GM23338 (cell line): ENCODE results near the gene ZNF202. TPM values are rescaled to one million over a fixed set of nuclear protein-coding genes. Genes with fewer than 3 reads are reported as not detected.

Source experiments
- ATAC-seq: fragments of 200-7000 bp; cut with Tn5 transposase; 3 replicates; pipeline ENCODE4 v1.9.1; 2020
- DNase-seq: peaks from one replicate; pipeline ENCODE4 v3.0.0-alpha.2; 2015; ENCODE audit warnings: low spot score
- H2AFZ ChIP-seq: fragments of 200-600 bp; sonication (generic); 2 replicates; pipeline ENCODE4 v1.8.0; 2016; ENCODE audit warnings: antibody characterized with exemption, mild to moderate bottlenecking, moderate library complexity
- H3F3A ChIP-seq: fragments of 200-600 bp; sonication (generic); replicated peaks from 2 replicates; pipeline ENCODE4 v1.8.0; 2017; ENCODE audit warnings: antibody characterized with exemption, mixed run types, low read depth
- H3K27ac ChIP-seq: fragments of 200-600 bp; sonication (generic); 2 replicates; pipeline ENCODE4 v1.6.1; 2016; ENCODE audit warnings: low read depth
- H3K27me3 ChIP-seq: fragments of 200-600 bp; sonication (generic); 2 replicates; pipeline ENCODE4 v1.8.0; 2016; ENCODE audit warnings: mild to moderate bottlenecking, mixed run types, moderate library complexity; ENCODE audit not compliant: insufficient read depth
- H3K36me3 ChIP-seq: fragments of 200-600 bp; sonication (generic); 2 replicates; pipeline ENCODE4 v1.8.0; 2016; ENCODE audit warnings: mild to moderate bottlenecking; ENCODE audit not compliant: insufficient read depth
- H3K4me1 ChIP-seq: fragments of 200-600 bp; sonication (generic); 2 replicates; pipeline ENCODE4 v1.8.0; 2016; ENCODE audit warnings: mild to moderate bottlenecking, moderate library complexity; ENCODE audit not compliant: insufficient read depth
- H3K4me2 ChIP-seq: fragments of 200-600 bp; sonication (generic); 2 replicates; pipeline ENCODE4 v1.7.1; 2017; ENCODE audit warnings: mixed run types
- H3K4me3 ChIP-seq: fragments of 200-600 bp; sonication (generic); 2 replicates; pipeline ENCODE4 v1.6.1; 2016; ENCODE audit warnings: mixed run types
- H3K79me2 ChIP-seq: fragments of 200-600 bp; sonication (generic); replicated peaks from 2 replicates; pipeline ENCODE4 v1.8.0; 2017; ENCODE audit warnings: mild to moderate bottlenecking; ENCODE audit not compliant: insufficient read depth
- H3K9me2 ChIP-seq: fragments of 200-600 bp; sonication (generic); 2 replicates; pipeline ENCODE4 v1.8.0; 2017; ENCODE audit not compliant: insufficient read depth
- H4K20me1 ChIP-seq: fragments of 200-600 bp; sonication (generic); replicated peaks from 2 replicates; pipeline ENCODE4 v1.8.0; 2017; ENCODE audit warnings: mild to moderate bottlenecking; ENCODE audit not compliant: insufficient read depth
- H3K27ac Mint-ChIP-seq: 2 replicates; pipeline ENCODE4 v1.8.0; 2020; ENCODE audit warnings: inconsistent platforms, mild to moderate bottlenecking, moderate library complexity, mixed read lengths
- H3K27me3 Mint-ChIP-seq: 3 replicates; pipeline ENCODE4 v1.8.0; 2022; ENCODE audit warnings: low read depth, mild to moderate bottlenecking, moderate library complexity, mixed read lengths, inconsistent platforms; ENCODE audit not compliant: insufficient read depth, poor library complexity
- H3K36me3 Mint-ChIP-seq: 3 replicates; pipeline ENCODE4 v1.8.0; 2021; ENCODE audit warnings: low read depth, mild to moderate bottlenecking, inconsistent platforms, moderate library complexity, mixed read lengths
- H3K4me1 Mint-ChIP-seq: 3 replicates; pipeline ENCODE4 v1.8.0; 2020; ENCODE audit warnings: mild to moderate bottlenecking, inconsistent platforms, mixed read lengths
- H3K4me3 Mint-ChIP-seq: 3 replicates; pipeline ENCODE4 v1.8.0; 2021; ENCODE audit warnings: moderate library complexity, mild to moderate bottlenecking, inconsistent platforms, mixed read lengths
- H3K9me3 Mint-ChIP-seq: 3 replicates; pipeline ENCODE4 v1.8.0; 2020; ENCODE audit warnings: moderate library complexity, mild to moderate bottlenecking, inconsistent platforms, mixed read lengths
- CREB1 ChIP-seq: fragments of 250-450 bp; sonication (Bioruptor Pico); IDR thresholded peaks from 2 replicates; pipeline ENCODE4 v1.5.0; 2020; ENCODE audit warnings: low read depth, mild to moderate bottlenecking, moderate library complexity
- EZH2 ChIP-seq: fragments of 200-600 bp; sonication (generic); IDR thresholded peaks from one replicate; pipeline ENCODE4 v1.8.0; 2017; ENCODE audit warnings: antibody characterized with exemption, mild to moderate bottlenecking, low read depth; ENCODE audit not compliant: unreplicated experiment
- EZH2phosphoT487 ChIP-seq: fragments of 200-600 bp; sonication (generic); IDR thresholded peaks from one replicate; pipeline ENCODE4 v1.8.1; 2018; ENCODE audit warnings: antibody characterized with exemption; ENCODE audit not compliant: unreplicated experiment
- JUNB ChIP-seq: IDR thresholded peaks from one replicate; pipeline ENCODE4 v1.6.1; 2016; ENCODE audit warnings: antibody characterized with exemption; ENCODE audit not compliant: unreplicated experiment
- NANOG ChIP-seq: IDR thresholded peaks from 2 replicates; pipeline ENCODE4 v1.6.1; 2016; ENCODE audit warnings: antibody characterized with exemption, borderline replicate concordance
- POLR2AphosphoS5 ChIP-seq: IDR thresholded peaks from 2 replicates; pipeline ENCODE4 v1.6.1; 2016; ENCODE audit warnings: antibody characterized with exemption, low read depth
- STAT1 ChIP-seq: IDR thresholded peaks from one replicate; pipeline ENCODE4 v1.6.1; 2016; ENCODE audit warnings: antibody characterized with exemption; ENCODE audit not compliant: unreplicated experiment
- ZNF114 ChIP-seq: fragments of 250-450 bp; sonication (Bioruptor Pico); IDR thresholded peaks from 2 replicates; pipeline ENCODE4 v1.5.0; 2020; ENCODE audit warnings: mild to moderate bottlenecking, moderate library complexity
- ZNF331 ChIP-seq: fragments of 250-450 bp; sonication (Bioruptor Pico); IDR thresholded peaks from 2 replicates; pipeline ENCODE4 v1.5.0; 2020; ENCODE audit warnings: low read depth, mild to moderate bottlenecking, moderate library complexity
- polyA plus RNA-seq: library from polyadenylated mRNA; unstranded; fragments of >200 nt; fragmentation: Nextera tagmentation; extraction: Ambion mirVana; gene quantifications from 2 replicates; pipeline ENCODE4 v1.2.1, GENCODE V29; 2016
- total RNA-seq: library from RNA; depleted of rRNA; stranded (reverse); fragments of >200 nt; shearing (Covaris generic); gene quantifications from 2 replicates; pipeline ENCODE4 v1.2.3, GENCODE V29; 2014
- TF ChIP-seq, protein P1 (sequence below): IDR thresholded peaks from 2 replicates; pipeline ENCODE4 v1.6.1; 2016; ENCODE audit warnings: antibody characterized with exemption
- TF ChIP-seq, protein P2 (sequence below): IDR thresholded peaks from one replicate; pipeline ENCODE4 v1.6.1; 2018; ENCODE audit warnings: antibody characterized with exemption; ENCODE audit not compliant: unreplicated experiment
- TF ChIP-seq, protein P3 (sequence below): fragments of 250-450 bp; sonication (Bioruptor Pico); IDR thresholded peaks from 2 replicates; pipeline ENCODE4 v1.5.0; 2020; ENCODE audit warnings: mild to moderate bottlenecking, moderate library complexity
- TF ChIP-seq, protein P4 (sequence below), 2 experiments: fragments of 200-600 bp in 1 of 2; sonication (generic) in 1 of 2; conservative IDR thresholded peaks; 2 replicates each; pipeline versions ENCODE4 v1.5.1 to v1.6.1; 2016 to 2017; ENCODE audit warnings: antibody characterized with exemption in 2 of 2, low read depth in 2 of 2, mild to moderate bottlenecking in 2 of 2, moderate library complexity in 1 of 2

Gene ZNF202
- total and polyA plus RNA-seq, 2 experiments from 2014 or later, result 18.2 to 36.7 TPM

DNA sequence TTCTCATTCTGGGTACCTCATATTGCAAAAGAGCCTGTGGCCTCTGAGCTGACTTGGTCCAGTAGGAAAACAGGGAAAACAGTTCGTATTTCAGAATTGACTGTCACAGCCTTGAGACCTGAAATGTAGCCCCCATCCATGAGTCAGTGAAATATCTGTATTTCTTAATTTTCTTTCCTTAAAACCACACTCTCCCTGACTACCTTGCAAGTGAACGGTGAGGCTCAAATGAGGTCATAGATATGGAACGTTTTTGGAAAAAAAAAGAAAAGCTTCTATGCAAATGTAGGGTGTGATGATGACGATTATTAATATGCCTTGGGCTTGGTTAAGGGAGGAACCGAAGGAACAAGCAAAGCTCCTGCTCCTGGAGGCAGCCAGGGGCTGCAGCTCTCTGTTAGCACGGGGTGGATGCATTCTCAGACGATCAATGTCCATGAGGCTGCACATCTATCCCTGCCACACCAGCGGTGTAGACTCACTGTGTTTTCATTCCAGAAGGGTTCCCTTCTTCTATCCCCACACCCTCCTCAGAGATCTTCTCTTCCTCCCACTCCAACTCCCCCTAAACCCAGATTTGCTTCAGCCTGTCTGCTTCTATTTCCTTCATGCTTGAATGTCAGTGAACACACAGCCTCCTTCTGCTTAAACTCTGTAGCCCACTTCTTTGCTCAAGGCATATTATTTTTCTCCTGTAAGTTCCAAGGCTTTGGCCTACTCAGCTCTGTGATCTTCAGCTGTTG is 57.9 kb downstream of the ZNF202 start:
- Mint-ChIP-seq H3K4me3 (no peak overlapping the region), H3K9me3 (no peaks in the 10 kb centered on the region; the same call in 2 of the 3 replicates), H3K4me1 (peaks cover 11% of the 10 kb centered on the region; the same call in 2 of the 3 replicates), H3K27me3 (peaks cover 5% of the 10 kb centered on the region), H3K27ac (no peak overlapping the region), H3K36me3 (no peaks in the 10 kb centered on the region)
- DNase-seq, result no peak
- ATAC-seq, result no peak
- Histone ChIP-seq H3K4me2 (no peak overlapping the region), H3K27me3 (no peaks in the 10 kb centered on the region), H3F3A (no peaks in the 10 kb centered on the region), H3K4me1 (no peaks in the 10 kb centered on the region; the same call in 1 of the 2 replicates), H3K27ac (no peak overlapping the region), H3K4me3 (no peak overlapping the region), H2AFZ (peak overlapping the region; percentile 43; the same call in 1 of the 2 replicates), H3K79me2 (no peaks in the 10 kb centered on the region), H4K20me1 (no peaks in the 10 kb centered on the region), H3K9me2 (peaks cover 4% of the 10 kb centered on the region; the same call in 1 of the 2 replicates), H3K36me3 (no peaks in the 10 kb centered on the region)
- no peak for TF ChIP-seq STAT1
- TF ChIP-seq NANOG, result no peak
- TF ChIP-seq, protein P1, sequence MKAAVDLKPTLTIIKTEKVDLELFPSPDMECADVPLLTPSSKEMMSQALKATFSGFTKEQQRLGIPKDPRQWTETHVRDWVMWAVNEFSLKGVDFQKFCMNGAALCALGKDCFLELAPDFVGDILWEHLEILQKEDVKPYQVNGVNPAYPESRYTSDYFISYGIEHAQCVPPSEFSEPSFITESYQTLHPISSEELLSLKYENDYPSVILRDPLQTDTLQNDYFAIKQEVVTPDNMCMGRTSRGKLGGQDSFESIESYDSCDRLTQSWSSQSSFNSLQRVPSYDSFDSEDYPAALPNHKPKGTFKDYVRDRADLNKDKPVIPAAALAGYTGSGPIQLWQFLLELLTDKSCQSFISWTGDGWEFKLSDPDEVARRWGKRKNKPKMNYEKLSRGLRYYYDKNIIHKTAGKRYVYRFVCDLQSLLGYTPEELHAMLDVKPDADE, result no peak
- TF ChIP-seq CREB1 (CRISPR knock-in tag), result no peak
- TF ChIP-seq, protein P2, sequence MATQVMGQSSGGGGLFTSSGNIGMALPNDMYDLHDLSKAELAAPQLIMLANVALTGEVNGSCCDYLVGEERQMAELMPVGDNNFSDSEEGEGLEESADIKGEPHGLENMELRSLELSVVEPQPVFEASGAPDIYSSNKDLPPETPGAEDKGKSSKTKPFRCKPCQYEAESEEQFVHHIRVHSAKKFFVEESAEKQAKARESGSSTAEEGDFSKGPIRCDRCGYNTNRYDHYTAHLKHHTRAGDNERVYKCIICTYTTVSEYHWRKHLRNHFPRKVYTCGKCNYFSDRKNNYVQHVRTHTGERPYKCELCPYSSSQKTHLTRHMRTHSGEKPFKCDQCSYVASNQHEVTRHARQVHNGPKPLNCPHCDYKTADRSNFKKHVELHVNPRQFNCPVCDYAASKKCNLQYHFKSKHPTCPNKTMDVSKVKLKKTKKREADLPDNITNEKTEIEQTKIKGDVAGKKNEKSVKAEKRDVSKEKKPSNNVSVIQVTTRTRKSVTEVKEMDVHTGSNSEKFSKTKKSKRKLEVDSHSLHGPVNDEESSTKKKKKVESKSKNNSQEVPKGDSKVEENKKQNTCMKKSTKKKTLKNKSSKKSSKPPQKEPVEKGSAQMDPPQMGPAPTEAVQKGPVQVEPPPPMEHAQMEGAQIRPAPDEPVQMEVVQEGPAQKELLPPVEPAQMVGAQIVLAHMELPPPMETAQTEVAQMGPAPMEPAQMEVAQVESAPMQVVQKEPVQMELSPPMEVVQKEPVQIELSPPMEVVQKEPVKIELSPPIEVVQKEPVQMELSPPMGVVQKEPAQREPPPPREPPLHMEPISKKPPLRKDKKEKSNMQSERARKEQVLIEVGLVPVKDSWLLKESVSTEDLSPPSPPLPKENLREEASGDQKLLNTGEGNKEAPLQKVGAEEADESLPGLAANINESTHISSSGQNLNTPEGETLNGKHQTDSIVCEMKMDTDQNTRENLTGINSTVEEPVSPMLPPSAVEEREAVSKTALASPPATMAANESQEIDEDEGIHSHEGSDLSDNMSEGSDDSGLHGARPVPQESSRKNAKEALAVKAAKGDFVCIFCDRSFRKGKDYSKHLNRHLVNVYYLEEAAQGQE, result no peak
- TF ChIP-seq ZNF331 (CRISPR knock-in tag), result no peak
- TF ChIP-seq EZH2phosphoT487, result no peak
- TF ChIP-seq ZNF114 (CRISPR knock-in tag), result no peak
- no peak for TF ChIP-seq EZH2
- TF ChIP-seq, protein P3, sequence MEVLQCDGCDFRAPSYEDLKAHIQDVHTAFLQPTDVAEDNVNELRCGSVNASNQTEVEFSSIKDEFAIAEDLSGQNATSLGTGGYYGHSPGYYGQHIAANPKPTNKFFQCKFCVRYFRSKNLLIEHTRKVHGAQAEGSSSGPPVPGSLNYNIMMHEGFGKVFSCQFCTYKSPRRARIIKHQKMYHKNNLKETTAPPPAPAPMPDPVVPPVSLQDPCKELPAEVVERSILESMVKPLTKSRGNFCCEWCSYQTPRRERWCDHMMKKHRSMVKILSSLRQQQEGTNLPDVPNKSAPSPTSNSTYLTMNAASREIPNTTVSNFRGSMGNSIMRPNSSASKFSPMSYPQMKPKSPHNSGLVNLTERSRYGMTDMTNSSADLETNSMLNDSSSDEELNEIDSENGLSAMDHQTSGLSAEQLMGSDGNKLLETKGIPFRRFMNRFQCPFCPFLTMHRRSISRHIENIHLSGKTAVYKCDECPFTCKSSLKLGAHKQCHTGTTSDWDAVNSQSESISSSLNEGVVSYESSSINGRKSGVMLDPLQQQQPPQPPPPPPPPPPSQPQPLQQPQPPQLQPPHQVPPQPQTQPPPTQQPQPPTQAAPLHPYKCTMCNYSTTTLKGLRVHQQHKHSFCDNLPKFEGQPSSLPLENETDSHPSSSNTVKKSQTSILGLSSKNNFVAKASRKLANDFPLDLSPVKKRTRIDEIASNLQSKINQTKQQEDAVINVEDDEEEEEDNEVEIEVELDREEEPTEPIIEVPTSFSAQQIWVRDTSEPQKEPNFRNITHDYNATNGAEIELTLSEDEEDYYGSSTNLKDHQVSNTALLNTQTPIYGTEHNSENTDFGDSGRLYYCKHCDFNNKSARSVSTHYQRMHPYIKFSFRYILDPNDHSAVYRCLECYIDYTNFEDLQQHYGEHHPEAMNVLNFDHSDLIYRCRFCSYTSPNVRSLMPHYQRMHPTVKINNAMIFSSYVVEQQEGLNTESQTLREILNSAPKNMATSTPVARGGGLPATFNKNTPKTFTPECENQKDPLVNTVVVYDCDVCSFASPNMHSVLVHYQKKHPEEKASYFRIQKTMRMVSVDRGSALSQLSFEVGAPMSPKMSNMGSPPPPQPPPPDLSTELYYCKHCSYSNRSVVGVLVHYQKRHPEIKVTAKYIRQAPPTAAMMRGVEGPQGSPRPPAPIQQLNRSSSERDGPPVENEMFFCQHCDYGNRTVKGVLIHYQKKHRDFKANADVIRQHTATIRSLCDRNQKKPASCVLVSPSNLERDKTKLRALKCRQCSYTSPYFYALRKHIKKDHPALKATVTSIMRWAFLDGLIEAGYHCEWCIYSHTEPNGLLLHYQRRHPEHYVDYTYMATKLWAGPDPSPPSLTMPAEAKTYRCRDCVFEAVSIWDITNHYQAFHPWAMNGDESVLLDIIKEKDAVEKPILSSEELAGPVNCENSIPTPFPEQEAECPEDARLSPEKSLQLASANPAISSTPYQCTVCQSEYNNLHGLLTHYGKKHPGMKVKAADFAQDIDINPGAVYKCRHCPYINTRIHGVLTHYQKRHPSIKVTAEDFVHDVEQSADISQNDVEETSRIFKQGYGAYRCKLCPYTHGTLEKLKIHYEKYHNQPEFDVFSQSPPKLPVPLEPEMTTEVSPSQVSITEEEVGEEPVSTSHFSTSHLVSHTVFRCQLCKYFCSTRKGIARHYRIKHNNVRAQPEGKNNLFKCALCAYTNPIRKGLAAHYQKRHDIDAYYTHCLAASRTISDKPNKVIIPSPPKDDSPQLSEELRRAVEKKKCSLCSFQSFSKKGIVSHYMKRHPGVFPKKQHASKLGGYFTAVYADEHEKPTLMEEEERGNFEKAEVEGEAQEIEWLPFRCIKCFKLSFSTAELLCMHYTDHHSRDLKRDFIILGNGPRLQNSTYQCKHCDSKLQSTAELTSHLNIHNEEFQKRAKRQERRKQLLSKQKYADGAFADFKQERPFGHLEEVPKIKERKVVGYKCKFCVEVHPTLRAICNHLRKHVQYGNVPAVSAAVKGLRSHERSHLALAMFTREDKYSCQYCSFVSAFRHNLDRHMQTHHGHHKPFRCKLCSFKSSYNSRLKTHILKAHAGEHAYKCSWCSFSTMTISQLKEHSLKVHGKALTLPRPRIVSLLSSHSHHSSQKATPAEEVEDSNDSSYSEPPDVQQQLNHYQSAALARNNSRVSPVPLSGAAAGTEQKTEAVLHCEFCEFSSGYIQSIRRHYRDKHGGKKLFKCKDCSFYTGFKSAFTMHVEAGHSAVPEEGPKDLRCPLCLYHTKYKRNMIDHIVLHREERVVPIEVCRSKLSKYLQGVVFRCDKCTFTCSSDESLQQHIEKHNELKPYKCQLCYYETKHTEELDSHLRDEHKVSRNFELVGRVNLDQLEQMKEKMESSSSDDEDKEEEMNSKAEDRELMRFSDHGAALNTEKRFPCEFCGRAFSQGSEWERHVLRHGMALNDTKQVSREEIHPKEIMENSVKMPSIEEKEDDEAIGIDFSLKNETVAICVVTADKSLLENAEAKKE (CRISPR knock-in tag), result no peak
- TF ChIP-seq POLR2AphosphoS5, result no peak
- TF ChIP-seq, protein P4, sequence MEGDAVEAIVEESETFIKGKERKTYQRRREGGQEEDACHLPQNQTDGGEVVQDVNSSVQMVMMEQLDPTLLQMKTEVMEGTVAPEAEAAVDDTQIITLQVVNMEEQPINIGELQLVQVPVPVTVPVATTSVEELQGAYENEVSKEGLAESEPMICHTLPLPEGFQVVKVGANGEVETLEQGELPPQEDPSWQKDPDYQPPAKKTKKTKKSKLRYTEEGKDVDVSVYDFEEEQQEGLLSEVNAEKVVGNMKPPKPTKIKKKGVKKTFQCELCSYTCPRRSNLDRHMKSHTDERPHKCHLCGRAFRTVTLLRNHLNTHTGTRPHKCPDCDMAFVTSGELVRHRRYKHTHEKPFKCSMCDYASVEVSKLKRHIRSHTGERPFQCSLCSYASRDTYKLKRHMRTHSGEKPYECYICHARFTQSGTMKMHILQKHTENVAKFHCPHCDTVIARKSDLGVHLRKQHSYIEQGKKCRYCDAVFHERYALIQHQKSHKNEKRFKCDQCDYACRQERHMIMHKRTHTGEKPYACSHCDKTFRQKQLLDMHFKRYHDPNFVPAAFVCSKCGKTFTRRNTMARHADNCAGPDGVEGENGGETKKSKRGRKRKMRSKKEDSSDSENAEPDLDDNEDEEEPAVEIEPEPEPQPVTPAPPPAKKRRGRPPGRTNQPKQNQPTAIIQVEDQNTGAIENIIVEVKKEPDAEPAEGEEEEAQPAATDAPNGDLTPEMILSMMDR (conservative IDR thresholded peaks at IDR 0.05; ENCODE audit: low read depth in 2 of 2), result no peak
- TF ChIP-seq JUNB, result no peak
